GM18519 (cell line): ENCODE results near the gene OR6B3.
"Not testable (repeated sequence)": the region's sequence is repeated elsewhere in the genome, so short reads cannot be mapped to it uniquely, and the experiment has no call there.

Experiments
- ATAC-seq: cut with Tn5 transposase; IDR thresholded peaks from one replicate; pipeline ENCODE4 v1.9.1; 2021; ENCODE audit warnings: mild to moderate bottlenecking, moderate library complexity; ENCODE audit not compliant: unreplicated experiment, low FRiP score

Gene OR6B3

GRCh38 chr2:240045098-240045497, 8.2 kb downstream of the OR6B3 start:
- ATAC-seq, result no peak

- not testable (repeated sequence) for ATAC-seq
Measured at GRCh38 chr2:240044096-240044495, 9.2 kb downstream of the OR6B3 start.

GRCh38 chr2:240043279-240043989, 9.9 kb downstream of the OR6B3 start:
- ATAC-seq, result no peak

GRCh38 chr2:240042740-240043139, 10.6 kb downstream of the OR6B3 start:
- ATAC-seq, result no peak

- ATAC-seq, result no peak
Measured at GRCh38 chr2:240041363-240041762, 12.0 kb downstream of the OR6B3 start.

GRCh38 chr2:240037358-240037757, 16.0 kb downstream of the OR6B3 start:
- no peak for ATAC-seq

GRCh38 chr2:240033330-240033678, 20.0 kb downstream of the OR6B3 start:
- ATAC-seq, result no peak

GRCh38 chr2:240032406-240033329, 20.7 kb downstream of the OR6B3 start:
- no peak for ATAC-seq

GRCh38 chr2:240030379-240031094, 22.8 kb downstream of the OR6B3 start, which contains the start of gene OR6B2:
OR6B2 (minus strand) TSS chr2:240030429; CDS start chr2:240030429, 0 bp downstream.
- ATAC-seq, result no peak

GRCh38 chr2:240024766-240025165, 28.6 kb downstream of the OR6B3 start:
- no peak for ATAC-seq

GRCh38 chr2:240023792-240024191, 29.5 kb downstream of the OR6B3 start:
- ATAC-seq, result no peak

- ATAC-seq, result no peak
Measured at GRCh38 chr2:240021488-240022104, 31.7 kb downstream of the OR6B3 start.

GRCh38 chr2:240018071-240018750, 35.1 kb downstream of the OR6B3 start:
- ATAC-seq, result no peak

- ATAC-seq, result no peak
Measured at GRCh38 chr2:240014327-240014726, 39.0 kb downstream of the OR6B3 start.

- ATAC-seq, result no peak
Measured at GRCh38 chr2:240013343-240013742, 40.0 kb downstream of the OR6B3 start.

GRCh38 chr2:240002983-240003382, 50.3 kb downstream of the OR6B3 start:
- ATAC-seq, result no peak

- no peak for ATAC-seq
Measured at GRCh38 chr2:240000671-240001070, 52.6 kb downstream of the OR6B3 start.

GRCh38 chr2:239997686-239998409, 55.5 kb downstream of the OR6B3 start:
- ATAC-seq, result no peak
